ENCODE measurements around the gene ZBTB45.

GRCh38 chr19:58513213-58513693, 6.4 kb downstream of the ZBTB45 start:
- TF ChIP-seq CTCF (IDR thresholded peaks at IDR 0.05 in 2 of 3, conservative IDR thresholded peaks at IDR 0.05 in 1 of 3; ENCODE audit: borderline replicate concordance in 1 of 3, insufficient read depth in 1 of 3, low read depth in 2 of 3, low read length in 2 of 3) = no peak
- no peak for TF ChIP-seq POLR2A (IDR thresholded peaks at IDR 0.05; ENCODE audit: borderline replicate concordance, extremely low read depth, insufficient read depth, insufficient read length)
- TF ChIP-seq RAD21 (IDR thresholded peaks at IDR 0.05; ENCODE audit: low read depth) = no peak
- no peak for TF ChIP-seq ATF3 (IDR thresholded peaks at IDR 0.05)
- TF ChIP-seq MAX (IDR thresholded peaks at IDR 0.05) = no peak
- no peak for TF ChIP-seq YY1 (IDR thresholded peaks at IDR 0.05; ENCODE audit: extremely low read depth, insufficient replicate concordance, low read depth, low read length)
- no peak for TF ChIP-seq SRF (IDR thresholded peaks at IDR 0.05; ENCODE audit: low read depth)
